Lung microvascular endothelial cell (primary cell): Measurements from ENCODE around the gene NUDT16. TPM values are rescaled to one million over a fixed set of nuclear protein-coding genes. Genes with fewer than 3 reads are reported as not detected.
A peak's percentile ranks its signal among the peaks of the same experiment; 100 is the strongest.
"Not testable (repeated sequence)": the region's sequence is repeated elsewhere in the genome, so short reads cannot be mapped to it uniquely, and the experiment has no call there.

Experiments used
- DNase-seq, 2 donors: peaks; one replicate each; pipeline versions ENCODE4 v3.0.0 to v3.0.0-alpha.2; 2010; ENCODE audit warnings: low read depth in 2 of 2
- total RNA-seq: library from RNA; depleted of rRNA; stranded (reverse); fragments of >200 nt; gene quantifications from 2 replicates; pipeline ENCODE4 v1.2.1, GENCODE V29; 2014

Gene NUDT16
- 11.8 and 18.3 TPM in 2 replicates for total RNA-seq

DNA sequence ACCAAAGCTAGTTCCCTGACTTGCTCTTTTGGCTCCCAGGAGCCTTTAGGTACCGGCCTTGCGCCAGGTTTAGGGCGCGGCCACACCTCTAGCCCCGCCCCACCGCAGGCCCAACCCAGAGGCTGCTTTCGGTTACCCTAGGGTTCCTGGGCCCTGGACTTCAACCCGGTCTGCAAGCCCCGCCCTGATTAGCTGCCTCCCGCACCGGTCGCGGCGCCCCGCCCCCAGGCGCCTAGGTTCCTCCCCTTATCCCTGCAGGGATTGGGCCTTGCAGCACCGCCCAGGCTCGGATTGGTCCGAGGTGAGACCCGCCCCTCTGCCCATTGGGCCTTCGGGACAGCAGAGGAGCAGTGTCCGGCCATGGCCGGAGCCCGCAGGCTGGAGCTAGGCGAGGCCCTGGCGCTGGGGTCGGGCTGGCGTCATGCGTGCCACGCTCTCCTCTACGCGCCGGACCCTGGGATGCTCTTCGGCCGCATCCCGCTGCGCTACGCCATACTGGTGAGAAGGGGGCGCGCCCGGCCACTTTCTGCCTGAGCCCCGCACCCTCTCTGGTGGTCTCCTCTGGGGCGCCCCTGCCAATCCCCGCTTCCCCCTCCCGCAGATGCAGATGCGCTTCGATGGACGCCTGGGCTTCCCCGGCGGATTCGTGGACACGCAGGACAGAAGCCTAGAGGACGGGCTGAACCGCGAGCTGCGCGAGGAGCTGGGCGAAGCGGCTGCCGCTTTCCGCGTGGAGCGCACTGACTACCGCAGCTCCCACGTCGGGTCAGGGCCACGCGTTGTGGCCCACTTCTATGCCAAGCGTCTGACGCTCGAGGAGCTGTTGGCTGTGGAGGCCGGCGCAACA, at the start of gene NUDT16:
Gene NUDT16, plus strand, starts transcription at position 330 of the 847 bp plus-strand sequence. Its CDS starts 31 bp downstream, at position 361.
- DNase-seq = peak; percentile 99

DNA sequence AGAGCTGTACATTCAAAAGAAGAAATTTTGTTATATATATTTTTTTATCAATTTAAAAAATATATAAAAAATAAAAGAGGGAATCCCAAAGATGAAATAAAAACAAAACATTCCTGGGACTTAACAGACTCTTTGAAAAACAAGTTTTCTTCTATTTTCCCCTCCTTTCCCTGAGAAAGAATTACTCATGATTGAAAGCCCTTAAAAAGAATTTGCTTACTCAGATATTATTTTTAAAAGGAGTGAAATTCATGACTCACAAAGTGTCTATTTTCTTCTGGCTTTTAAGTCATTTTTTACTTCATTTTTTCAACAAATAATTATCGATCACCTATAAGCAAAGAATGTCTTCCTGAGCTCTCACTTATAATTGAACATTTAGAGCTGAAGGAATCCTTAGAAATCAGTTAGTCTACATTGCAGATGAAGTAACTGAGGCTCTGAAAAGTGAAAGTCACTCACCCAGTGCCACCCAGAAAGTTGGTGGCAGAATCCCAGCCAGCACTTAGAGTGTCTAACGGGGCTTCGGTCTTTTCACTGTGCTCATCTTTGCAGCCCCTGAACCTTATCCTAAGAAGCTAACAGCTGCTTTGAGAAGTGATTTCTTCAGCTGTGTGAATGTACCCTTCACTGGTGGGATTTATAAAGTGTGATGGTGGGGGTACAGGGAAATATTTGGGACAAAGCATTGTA, 42.5 kb upstream of the NUDT16 start:
- DNase-seq = no peak

- DNase-seq = no peak
Observed at GRCh38 chr3:131341761-131342160, 39.8 kb upstream of the NUDT16 start.

- no peak for DNase-seq
Observed at GRCh38 chr3:131348911-131349310, 32.7 kb upstream of the NUDT16 start.

DNA sequence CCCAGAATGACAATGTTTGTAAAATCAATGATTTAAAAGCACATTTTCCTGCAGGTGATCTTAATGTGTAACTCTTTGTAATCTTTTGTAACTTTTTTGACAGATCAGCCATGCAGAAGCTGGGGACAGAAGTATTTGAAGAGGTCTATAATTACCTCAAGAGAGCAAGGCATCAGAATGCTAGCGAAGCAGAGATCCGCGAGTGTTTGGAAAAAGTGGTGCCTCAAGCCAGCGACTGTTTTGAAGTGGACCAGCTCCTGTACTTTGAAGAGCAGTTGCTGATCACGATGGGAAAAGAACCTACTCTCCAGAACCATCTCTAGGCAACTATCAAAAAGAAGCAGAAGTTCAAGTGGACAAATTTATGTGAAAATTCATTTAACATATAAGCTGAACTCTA, 32.1 kb upstream of the NUDT16 start:
- no peak for DNase-seq

GRCh38 chr3:131349946-131350347, 31.6 kb upstream of the NUDT16 start:
- DNase-seq = no peak

GRCh38 chr3:131350506-131350905, 31.1 kb upstream of the NUDT16 start:
- DNase-seq = no peak

DNA sequence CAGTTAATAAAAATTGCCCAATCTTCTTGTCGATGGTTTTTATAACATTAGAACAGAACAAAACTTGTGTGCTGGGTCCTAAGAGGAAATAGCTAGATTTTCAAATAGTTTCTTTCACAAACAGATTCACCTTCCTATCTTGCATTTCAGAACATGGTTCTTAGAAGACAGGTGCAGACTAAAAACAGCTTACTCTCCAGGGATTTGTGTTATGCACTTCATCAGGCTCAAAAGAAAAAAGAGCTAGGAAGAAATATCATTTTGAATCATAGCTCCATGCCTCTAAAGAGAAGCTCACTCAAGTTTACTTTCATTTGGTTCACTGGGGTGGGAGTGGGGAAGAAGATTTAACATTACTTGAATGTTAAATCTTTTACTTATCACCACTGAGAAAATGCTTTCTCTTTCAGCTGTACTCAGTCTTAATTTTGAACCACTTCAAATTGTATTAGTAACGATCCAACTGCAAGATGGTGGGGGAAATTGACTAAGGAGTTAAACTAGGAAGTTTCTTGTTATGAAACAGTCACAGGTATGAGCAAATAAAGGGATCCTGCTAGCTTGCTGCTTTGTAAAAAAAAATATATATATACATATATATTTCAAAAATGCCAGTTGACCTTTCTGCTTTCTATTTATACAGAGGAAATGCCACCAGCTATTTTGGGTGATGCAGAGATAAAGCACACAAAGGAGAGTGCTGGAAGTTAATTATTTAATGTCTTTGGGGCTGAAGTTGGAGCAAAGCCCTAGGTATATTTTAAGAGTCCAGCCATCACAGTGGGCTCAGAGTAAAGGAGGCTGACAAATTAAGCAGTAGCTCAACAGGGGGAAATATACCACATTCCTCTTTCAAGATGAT, 28.3 kb upstream of the NUDT16 start:
- no peak for DNase-seq

GRCh38 chr3:131353986-131354385, 27.6 kb upstream of the NUDT16 start:
- DNase-seq = no peak

DNA sequence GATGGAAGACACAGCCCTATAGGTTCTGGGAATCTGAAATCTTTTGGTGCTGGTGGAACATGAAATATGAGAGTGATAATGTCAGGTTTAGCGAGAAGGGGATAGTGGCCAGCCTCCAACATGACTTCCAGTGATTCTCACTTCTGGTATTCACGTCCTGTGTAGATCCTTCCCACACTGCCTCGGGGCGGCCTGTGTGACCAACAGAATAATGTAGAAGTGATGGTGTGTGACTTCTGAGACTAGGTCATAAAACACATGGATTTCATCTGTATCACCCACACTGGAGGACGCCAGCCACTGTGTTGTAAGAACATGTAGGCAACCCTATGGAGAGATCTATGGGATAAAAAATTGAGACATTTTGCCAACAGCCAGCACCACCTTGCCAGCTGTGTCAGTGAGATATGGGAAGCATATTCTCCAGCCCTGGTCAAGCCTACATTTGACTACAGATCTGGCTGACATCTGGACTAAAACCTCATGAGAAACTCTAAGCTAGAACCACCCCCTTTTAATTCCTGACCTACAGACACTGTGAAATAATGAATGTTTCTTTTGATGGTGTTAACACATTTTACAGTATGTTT, 25.5 kb upstream of the NUDT16 start:
- DNase-seq = no peak

DNA sequence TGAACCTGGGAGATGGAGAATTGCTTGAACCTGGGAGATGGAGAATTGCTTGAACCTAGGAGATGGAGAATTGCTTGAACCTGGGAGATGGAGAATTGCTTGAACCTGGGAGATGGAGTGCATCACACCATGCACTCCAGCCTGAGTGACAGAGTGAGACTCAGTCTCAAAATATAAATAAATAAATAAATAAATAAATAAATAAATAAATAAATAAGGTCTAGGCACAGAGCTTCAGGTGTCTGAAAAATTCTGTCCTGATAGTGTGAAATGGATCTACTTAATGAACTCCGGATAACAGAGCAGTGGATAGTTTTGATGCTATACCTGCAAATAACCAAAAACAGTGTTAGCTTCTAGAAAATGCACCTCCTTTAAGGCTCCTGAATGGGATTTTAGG, 24.3 kb upstream of the NUDT16 start:
- DNase-seq = no peak

- DNase-seq = no peak
Observed at GRCh38 chr3:131360191-131360755, 21.3 kb upstream of the NUDT16 start.

DNA sequence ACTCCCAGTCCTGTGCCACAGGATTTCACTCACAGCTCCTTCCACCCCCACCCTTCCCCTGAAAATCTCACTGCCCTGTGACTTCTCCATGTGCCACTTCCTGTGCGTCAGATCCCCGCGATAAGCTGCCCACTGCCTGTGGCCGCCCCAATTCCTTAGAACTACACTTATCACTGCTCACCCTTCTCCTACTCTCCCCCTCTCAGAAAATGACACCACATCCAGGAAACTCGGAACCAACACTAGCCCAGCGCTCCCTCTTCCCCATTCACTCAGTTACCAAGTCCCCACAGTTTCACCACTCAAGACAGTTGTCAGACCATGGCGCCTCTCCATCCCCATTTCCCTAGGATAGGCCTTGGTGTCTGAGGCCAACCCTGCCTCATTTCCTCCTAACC, 20.5 kb upstream of the NUDT16 start:
- DNase-seq = not testable (repeated sequence)

GRCh38 chr3:131361464-131362421, 19.8 kb upstream of the NUDT16 start:
- DNase-seq = peak in 1 of 2 donors; percentile 32

GRCh38 chr3:131363275-131363674, 18.3 kb upstream of the NUDT16 start:
- DNase-seq = no peak

GRCh38 chr3:131370935-131371687, 10.5 kb upstream of the NUDT16 start:
- no peak for DNase-seq

DNA sequence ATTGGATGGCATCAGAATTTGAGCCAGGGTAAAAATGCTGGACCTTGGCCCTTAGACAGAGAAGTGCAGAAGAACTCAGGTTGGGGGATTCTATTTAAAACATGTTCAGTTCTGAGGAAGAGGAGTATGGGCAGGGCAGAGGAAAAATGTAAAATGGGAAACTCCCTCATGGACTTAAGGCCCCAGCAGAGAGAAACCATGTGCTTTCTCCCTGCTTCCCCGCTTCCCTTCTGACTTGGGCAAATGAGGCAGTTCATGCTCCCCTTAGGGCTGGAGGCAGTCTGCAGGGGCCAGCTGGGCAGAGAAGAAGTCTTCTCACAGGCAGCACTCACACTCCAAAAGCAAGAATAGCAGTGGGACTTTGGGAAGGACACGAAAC, 9.9 kb upstream of the NUDT16 start:
- no peak for DNase-seq

GRCh38 chr3:131374741-131375140, 6.8 kb upstream of the NUDT16 start:
- DNase-seq = no peak

GRCh38 chr3:131380821-131381444, 641 bp upstream of the NUDT16 start:
- DNase-seq = not testable (repeated sequence)
